K562 (cell line): ENCODE data around the gene CLEC2B. TPM values are rescaled to one million over a fixed set of nuclear protein-coding genes. Genes with fewer than 3 reads are reported as not detected.

Experiments
- ATAC-seq: fragments of 200-7000 bp; cut with Tn5 transposase; 3 replicates; pipeline ENCODE4 v1.9.1; 2020; ENCODE audit warnings: moderate library complexity
- BruUV-seq: library from RNA; stranded (reverse); fragments of 400-500 nt; replicated peaks from 2 replicates; lab custom pipeline; 2021; lab: Mats Ljungman, UMichigan
- CTCF ChIA-PET: fragments of 300-600 bp; formaldehyde crosslinking; extraction: SDS; loops from one replicate; lab custom pipeline; 2021; ENCODE audit warnings: low intra/inter-chr PET ratio; lab: Yijun Ruan, JAX
- POLR2A ChIA-PET: fragments of 300-600, 350-650 bp; sonication (Branson Sonifier 250); formaldehyde crosslinking; extraction: SDS; loops from one replicate; lab custom pipeline; 2021; ENCODE audit warnings: antibody characterized with exemption, inconsistent platforms; lab: Yijun Ruan, JAX
- DNase-seq, 4 experiments: peaks; one replicate each; pipeline versions ENCODE4 v3.0.0 to v3.0.0-alpha.2; 2011 to 2018; ENCODE audit warnings: low spot score in 3 of 4, mixed read lengths in 3 of 4; ENCODE audit errors: extremely low read depth in 1 of 4
- FAIRE-seq: peaks from 2 replicates; lab custom pipeline; 2011; peaks lifted over from hg19 to GRCh38; lab: Jason Lieb, UNC
- H2AFZ ChIP-seq: 2 replicates; pipeline ENCODE4 v1.6.0; 2011; ENCODE audit warnings: low read depth, low read length, control low read depth, inconsistent platforms
- H3K27ac ChIP-seq: fragments of 200-600 bp; 3 replicates; pipeline ENCODE4 v1.8.0; 2011; ENCODE audit warnings: low read depth, mild to moderate bottlenecking, control low read depth, inconsistent platforms, low read length, moderate library complexity, mixed read lengths; ENCODE audit errors: extremely low read depth
- H3K27me3 ChIP-seq, 2 experiments: fragments of 300-600 bp in 1 of 2; 2 replicates in 1 of 2; 3 replicates in 1 of 2; pipeline versions ENCODE4 v1.6.0 to v1.8.0; 2011; ENCODE audit warnings: inconsistent platforms in 2 of 2, low read length in 2 of 2, mild to moderate bottlenecking in 1 of 2, mixed read lengths in 1 of 2, moderate library complexity in 1 of 2; ENCODE audit not compliant: control insufficient read depth in 2 of 2, insufficient read depth in 2 of 2
- H3K36me3 ChIP-seq: fragments of 300-600 bp; 3 replicates; pipeline ENCODE4 v1.8.0; 2011; ENCODE audit warnings: mild to moderate bottlenecking, low read length, inconsistent platforms; ENCODE audit not compliant: control insufficient read depth, insufficient read depth
- H3K4me1 ChIP-seq, 2 experiments: fragments of 200-600 bp in 1 of 2; replicated peaks in 1 of 2; 2 replicates in 1 of 2; 3 replicates in 1 of 2; pipeline versions ENCODE4 v1.5.1 to v1.8.0; 2011; ENCODE audit warnings: inconsistent platforms in 2 of 2, low read length in 2 of 2, mild to moderate bottlenecking in 1 of 2, mixed read lengths in 1 of 2, moderate library complexity in 1 of 2; ENCODE audit not compliant: control insufficient read depth in 2 of 2, insufficient read depth in 2 of 2
- H3K4me2 ChIP-seq: 2 replicates; pipeline ENCODE4 v1.6.1; 2011; ENCODE audit warnings: low read length, control low read depth, inconsistent platforms, mixed read lengths; ENCODE audit not compliant: insufficient read depth
- H3K4me3 ChIP-seq: fragments of 200-600 bp; sonication (generic), shearing (Covaris generic); 2 replicates; pipeline ENCODE4 v1.5.1; 2016; ENCODE audit warnings: control low read depth, inconsistent platforms
- H3K79me2 ChIP-seq: fragments of 200-600 bp; 3 replicates; pipeline ENCODE4 v1.8.0; 2011; ENCODE audit warnings: low read length, inconsistent platforms; ENCODE audit not compliant: control insufficient read depth, insufficient read depth
- H3K9ac ChIP-seq, 2 experiments: 2 replicates each; pipeline versions ENCODE4 v1.6.0 to v1.6.1; 2011; ENCODE audit warnings: low read depth in 2 of 2, low read length in 2 of 2, control low read depth in 1 of 2, inconsistent platforms in 1 of 2, mild to moderate bottlenecking in 1 of 2, mixed read lengths in 1 of 2; ENCODE audit not compliant: insufficient read depth in 1 of 2
- H3K9me1 ChIP-seq: one replicate; pipeline ENCODE4 v1.6.0; 2011; ENCODE audit warnings: inconsistent platforms, mild to moderate bottlenecking, low read length, moderate library complexity; ENCODE audit not compliant: control insufficient read depth, insufficient read depth
- H3K9me3 ChIP-seq: replicated peaks from 2 replicates; pipeline ENCODE4 v1.5.1; 2011; ENCODE audit warnings: low read depth, low read length, inconsistent platforms; ENCODE audit not compliant: control insufficient read depth, insufficient read depth
- H4K20me1 ChIP-seq: replicated peaks from 2 replicates; pipeline ENCODE4 v1.6.1; 2011; ENCODE audit warnings: low read length, inconsistent platforms, mixed read lengths; ENCODE audit not compliant: control insufficient read depth, insufficient read depth
- CAMTA2 ChIP-seq: fragments of 250-450 bp; sonication (Bioruptor Pico); conservative IDR thresholded peaks from 2 replicates; pipeline ENCODE4 v1.5.1; 2022
- CCAR2 ChIP-seq: fragments of 200-400 bp; formaldehyde crosslinking; IDR thresholded peaks from 2 replicates; pipeline ENCODE4 v1.6.1; 2017; ENCODE audit warnings: mild to moderate bottlenecking, low read depth, low read length
- E2F8 ChIP-seq: fragments of 450-650 bp; IDR thresholded peaks from 2 replicates; pipeline ENCODE4 v1.7.1; 2018; ENCODE audit warnings: mild to moderate bottlenecking, low read depth; ENCODE audit not compliant: partially characterized antibody
- E4F1 ChIP-seq: fragments of 250-450 bp; sonication (Bioruptor Pico); IDR thresholded peaks from 2 replicates; pipeline ENCODE4 v1.5.0; 2021; ENCODE audit warnings: mild to moderate bottlenecking, borderline replicate concordance
- ELF1 ChIP-seq: fragments of 200-800 bp; sonication (Bioruptor generic); IDR thresholded peaks from 2 replicates; pipeline ENCODE4 v1.6.1; 2016; ENCODE audit warnings: missing genetic modification characterization, missing compliant biosample characterization
- GTF2E2 ChIP-seq: fragments of 200-800 bp; sonication (Bioruptor generic); IDR thresholded peaks from 2 replicates; pipeline ENCODE4 v1.6.1; 2016; ENCODE audit warnings: missing genetic modification characterization, missing compliant biosample characterization
- HEY1 ChIP-seq: fragments of 250-450 bp; sonication (Bioruptor Pico); IDR thresholded peaks from 2 replicates; pipeline ENCODE4 v1.5.0; 2020; ENCODE audit warnings: mild to moderate bottlenecking, moderate library complexity, borderline replicate concordance
- KDM1A ChIP-seq, 2 experiments: fragments of 450-650 bp; IDR thresholded peaks; 2 replicates each; pipeline ENCODE4 v1.6.1; 2016; ENCODE audit warnings: mild to moderate bottlenecking in 2 of 2
- MECOM ChIP-seq: fragments of 250-450 bp; sonication (Bioruptor Pico); IDR thresholded peaks from 2 replicates; pipeline ENCODE4 v1.8.0; 2022; ENCODE audit warnings: inconsistent platforms
- RAD21 ChIP-seq, 2 experiments: fragments of 250-450 bp in 1 of 2; fragments of 450-650 bp in 1 of 2; sonication (Bioruptor Pico) in 1 of 2; formaldehyde crosslinking in 1 of 2; IDR thresholded peaks in 1 of 2; conservative IDR thresholded peaks in 1 of 2; 2 replicates each; pipeline versions ENCODE4 v1.4.0 to v1.8.0; 2020 to 2022; ENCODE audit warnings: mild to moderate bottlenecking in 2 of 2, moderate library complexity in 1 of 2
- RBM17 ChIP-seq: fragments of 200-400 bp; formaldehyde crosslinking; IDR thresholded peaks from 2 replicates; pipeline ENCODE4 v1.6.1; 2017; ENCODE audit warnings: low read depth, mild to moderate bottlenecking, low read length, borderline replicate concordance
- ZFPM2 ChIP-seq: fragments of 250-450 bp; sonication (Bioruptor Pico); IDR thresholded peaks from 2 replicates; pipeline ENCODE4 v1.5.1; 2022; ENCODE audit warnings: mild to moderate bottlenecking
- ZNF12 ChIP-seq: sonication (generic); formaldehyde crosslinking; IDR thresholded peaks from 2 replicates; pipeline ENCODE4 v1.4.0; 2020; ENCODE audit warnings: mild to moderate bottlenecking, missing genetic modification reagents
- ZNF124 ChIP-seq: sonication (generic); formaldehyde crosslinking; IDR thresholded peaks from 2 replicates; pipeline ENCODE4 v1.8.1; 2022; ENCODE audit warnings: missing genetic modification reagents
- ZNF184 ChIP-seq: sonication (generic); formaldehyde crosslinking; IDR thresholded peaks from 2 replicates; pipeline ENCODE4 v1.5.0; 2020; ENCODE audit warnings: missing genetic modification reagents
- ZNF347 ChIP-seq: fragments of 450-650 bp; formaldehyde crosslinking; IDR thresholded peaks from 2 replicates; pipeline ENCODE4 v1.4.0; 2020; ENCODE audit warnings: low read depth, mild to moderate bottlenecking, moderate library complexity
- ZNF41 ChIP-seq: fragments of 250-450 bp; sonication (Bioruptor Pico); conservative IDR thresholded peaks from 2 replicates; pipeline ENCODE4 v1.4.0; 2020; ENCODE audit warnings: mild to moderate bottlenecking
- WGBS: fragments of 100-300 bp; shearing (Covaris generic); methylation state at CpG from one replicate; pipeline ENCODE4 v1.1.6; 2016; ENCODE audit warnings: low coverage, mixed read lengths; ENCODE audit not compliant: insufficient coverage; ENCODE audit errors: missing lambda C conversion rate; 5-methylcytosine and 5-hydroxymethylcytosine counted together
- in situ Hi-C: fragments of 300-500 bp; cut with MboI; formaldehyde crosslinking; loops from 4 replicates; pipeline ENCODE4 v1.15.0; 2018; ENCODE audit warnings: inconsistent platforms, mixed read lengths
- intact Hi-C: fragments of 100-400 bp; cut with micrococcal nuclease; formaldehyde crosslinking; loops from 2 replicates; pipeline ENCODE4 v1.14.2; 2022
- polyA plus RNA-seq, 8 experiments: library from polyadenylated mRNA; depleted of rRNA in 4 of 8; stranded (reverse) in 5 of 8; unstranded in 3 of 8; fragments of >200 nt; fragmentation: Nextera tagmentation in 2 of 8; fragmentation: Illumina TruSeq in 1 of 8; extraction: Ambion mirVana in 2 of 8; extraction: Trizol in 1 of 8; gene quantifications; 2 replicates each; pipeline versions ENCODE4 v1.2.1 to v1.2.3, GENCODE V29; 2011 to 2014; ENCODE audit warnings: inconsistent platforms in 1 of 8, missing spikeins in 1 of 8
- total RNA-seq, 7 experiments: library from RNA; depleted of rRNA in 6 of 7; stranded (reverse); fragments of >200 nt in 6 of 7; fragmentation: Illumina TruSeq in 2 of 7; extraction: Trizol in 2 of 7; gene quantifications; 2 replicates each; pipeline versions ENCODE4 v1.2.1 to v1.2.3, GENCODE V29; 2011 to 2021; ENCODE audit warnings: low replicate concordance in 1 of 7
- TF ChIP-seq, protein P1 (sequence below): fragments of 450-650 bp; formaldehyde crosslinking; IDR thresholded peaks from 2 replicates; pipeline ENCODE4 v1.4.0; 2020; ENCODE audit warnings: mild to moderate bottlenecking

The CLEC2B gene
- total and polyA plus RNA-seq, 9 of the 15 experiments (the other 6 are each of a cell fraction or from before 2014, with no cell fraction given), result 1.3 to 5.9 (median 2.9) TPM

- POLR2A ChIA-PET, result no interaction called here
- Histone ChIP-seq H2AFZ (no peak overlapping the region), H3K9ac (no peak overlapping the region), H3K36me3 (no peaks in the 10 kb centered on the region), H4K20me1 (no peaks in the 10 kb centered on the region), H3K4me2 (no peak overlapping the region), H3K9me1 (no peaks in the 10 kb centered on the region), H3K27me3 (no peaks in the 10 kb centered on the region), H3K79me2 (no peaks in the 10 kb centered on the region), H3K9me3 (no peaks in the 10 kb centered on the region), H3K4me1 (no peaks in the 10 kb centered on the region)
- in situ Hi-C loops, result loop anchor here (25.0 kb wide), 1 partner anchor 331 kb away; the partner anchor contains the start of gene CLEC7A
- ATAC-seq (no peak), FAIRE-seq (no peak), DNase-seq (no peak)
- intact Hi-C loops, result no loop called here
- CTCF ChIA-PET, result no interaction called here
- WGBS, result 62% methylated on average over 4 of the region's 4 CpGs
- TF ChIP-seq HEY1 (CRISPR knock-in tag) (no peak), ZNF347 (CRISPR knock-in tag) (no peak), RAD21 (CRISPR knock-in tag; conservative IDR thresholded peaks at IDR 0.05 in 1 of 2, IDR thresholded peaks at IDR 0.05 in 1 of 2) (no peak), ELF1 (tag) (no peak), CAMTA2 (no peak), RBM17 (no peak), GTF2E2 (no peak), E4F1 (CRISPR knock-in tag) (no peak), ZNF124 (CRISPR knock-in tag) (no peak), CCAR2 (no peak), ZNF12 (CRISPR knock-in tag) (no peak), ZNF184 (CRISPR knock-in tag) (no peak), MECOM (no peak), E2F8 (no peak), ZNF41 (CRISPR knock-in tag) (no peak), ZFPM2 (no peak), KDM1A (IDR thresholded peaks at IDR 0.05) (no peak)
- TF ChIP-seq, protein P1, sequence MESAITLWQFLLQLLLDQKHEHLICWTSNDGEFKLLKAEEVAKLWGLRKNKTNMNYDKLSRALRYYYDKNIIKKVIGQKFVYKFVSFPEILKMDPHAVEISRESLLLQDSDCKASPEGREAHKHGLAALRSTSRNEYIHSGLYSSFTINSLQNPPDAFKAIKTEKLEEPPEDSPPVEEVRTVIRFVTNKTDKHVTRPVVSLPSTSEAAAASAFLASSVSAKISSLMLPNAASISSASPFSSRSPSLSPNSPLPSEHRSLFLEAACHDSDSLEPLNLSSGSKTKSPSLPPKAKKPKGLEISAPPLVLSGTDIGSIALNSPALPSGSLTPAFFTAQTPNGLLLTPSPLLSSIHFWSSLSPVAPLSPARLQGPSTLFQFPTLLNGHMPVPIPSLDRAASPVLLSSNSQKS (CRISPR knock-in tag), result no peak
- TF ChIP-seq, all 486 proteins: peak for 0
- no peak overlapping the region for H3K4me3 ChIP-seq
- no peak overlapping the region for H3K27ac ChIP-seq
- BruUV-seq, result no TSS peak
These were observed 62.4 kb downstream of the CLEC2B start for GRCh38 chr12:9806714-9807113.
